ENCODE measurements around the gene TAS1R3.
A peak's percentile ranks its signal among the peaks of the same experiment; 100 is the strongest.
"Not testable (repeated sequence)": the region's sequence is repeated elsewhere in the genome, so short reads cannot be mapped to it uniquely, and the experiment has no call there.

TAS1R3 gene

GRCh38 chr1:1354271-1355247 lies 23.5 kb downstream of the TAS1R3 start:
- DNase-seq, result no peak

DNA sequence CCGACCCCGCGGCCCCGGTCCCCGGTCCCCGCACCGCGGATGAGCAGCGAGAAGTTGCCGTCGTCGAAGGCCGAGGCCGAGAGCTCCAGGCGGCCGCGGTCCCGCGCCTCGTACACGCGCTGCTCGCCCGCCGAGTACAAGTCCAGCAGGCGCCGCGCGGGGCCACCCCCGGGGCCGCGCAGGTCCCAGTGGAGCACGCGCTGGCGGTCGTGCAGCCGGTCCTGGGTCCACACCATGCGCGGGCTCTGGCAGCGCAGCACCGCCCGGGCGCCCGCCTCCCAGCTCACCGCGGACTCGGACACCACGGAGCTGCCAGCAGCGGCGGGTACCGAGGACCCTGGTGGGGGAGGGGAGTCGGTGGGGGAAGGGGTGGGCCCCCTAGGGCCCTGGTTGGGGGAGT lies 24.3 kb downstream of the TAS1R3 start:
- no peak for DNase-seq

DNA sequence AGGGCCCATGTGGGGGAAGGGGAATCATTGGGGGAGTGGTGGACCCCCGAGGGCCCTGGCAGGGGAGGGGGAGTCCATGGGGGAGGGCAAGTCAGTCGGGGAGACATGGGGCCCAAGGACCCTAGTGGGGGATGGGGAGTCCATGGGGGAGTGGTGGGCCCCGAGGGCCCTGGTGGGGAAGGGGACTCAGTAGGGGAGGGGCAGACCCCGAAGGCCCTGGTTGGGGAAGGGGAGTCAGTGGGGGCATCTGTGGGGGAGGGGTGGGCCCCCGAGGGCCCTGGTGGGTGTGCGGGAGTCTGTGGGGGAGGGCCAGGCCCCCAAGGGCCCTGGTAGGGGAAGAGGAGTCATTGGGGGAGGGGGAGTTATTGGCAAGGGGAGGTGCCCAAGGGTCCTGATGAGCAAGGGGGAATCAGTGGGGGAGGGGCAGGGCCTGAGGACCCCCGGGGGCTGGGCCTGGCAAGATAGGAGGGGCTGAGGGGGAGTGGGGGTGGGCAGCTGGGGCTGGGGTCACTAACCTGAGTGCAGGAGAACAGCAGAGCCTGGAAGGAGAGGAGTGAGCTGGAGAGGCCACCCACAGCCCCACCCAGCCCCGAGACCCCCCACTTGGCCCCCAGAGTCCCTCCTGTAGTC lies 25.2 kb downstream of the TAS1R3 start:
- no peak for DNase-seq

GRCh38 chr1:1356796-1357401 lies 25.8 kb downstream of the TAS1R3 start:
- no peak for DNase-seq

DNA sequence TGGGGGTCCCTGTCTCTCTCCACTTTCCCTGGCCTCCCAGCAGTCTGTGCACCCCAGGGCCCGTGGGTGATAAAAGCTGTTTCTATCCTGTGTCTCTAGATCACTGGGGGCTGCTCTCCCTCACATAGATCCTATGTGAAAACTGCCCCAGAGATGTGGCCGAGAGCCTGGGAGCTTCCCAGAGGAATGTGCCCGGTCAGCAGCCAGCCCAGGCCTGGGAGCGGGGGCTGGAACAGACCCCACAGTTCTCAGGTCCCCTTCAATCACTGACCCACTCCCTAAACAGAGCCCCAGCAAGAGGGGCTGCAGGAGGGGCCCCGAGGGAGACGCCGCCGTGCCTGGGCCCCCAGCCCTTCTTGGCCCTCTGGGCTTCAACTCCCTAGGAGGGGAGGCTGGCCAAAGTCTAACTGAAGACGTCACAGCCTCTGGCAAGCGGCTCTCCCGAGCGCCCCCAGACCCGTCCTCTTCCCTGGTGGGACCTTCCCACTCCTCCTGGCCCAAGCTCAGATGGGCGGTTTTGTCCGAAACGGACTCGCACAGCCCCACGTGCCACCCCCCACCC lies 26.9 kb downstream of the TAS1R3 start:
- no peak for DNase-seq

DNA sequence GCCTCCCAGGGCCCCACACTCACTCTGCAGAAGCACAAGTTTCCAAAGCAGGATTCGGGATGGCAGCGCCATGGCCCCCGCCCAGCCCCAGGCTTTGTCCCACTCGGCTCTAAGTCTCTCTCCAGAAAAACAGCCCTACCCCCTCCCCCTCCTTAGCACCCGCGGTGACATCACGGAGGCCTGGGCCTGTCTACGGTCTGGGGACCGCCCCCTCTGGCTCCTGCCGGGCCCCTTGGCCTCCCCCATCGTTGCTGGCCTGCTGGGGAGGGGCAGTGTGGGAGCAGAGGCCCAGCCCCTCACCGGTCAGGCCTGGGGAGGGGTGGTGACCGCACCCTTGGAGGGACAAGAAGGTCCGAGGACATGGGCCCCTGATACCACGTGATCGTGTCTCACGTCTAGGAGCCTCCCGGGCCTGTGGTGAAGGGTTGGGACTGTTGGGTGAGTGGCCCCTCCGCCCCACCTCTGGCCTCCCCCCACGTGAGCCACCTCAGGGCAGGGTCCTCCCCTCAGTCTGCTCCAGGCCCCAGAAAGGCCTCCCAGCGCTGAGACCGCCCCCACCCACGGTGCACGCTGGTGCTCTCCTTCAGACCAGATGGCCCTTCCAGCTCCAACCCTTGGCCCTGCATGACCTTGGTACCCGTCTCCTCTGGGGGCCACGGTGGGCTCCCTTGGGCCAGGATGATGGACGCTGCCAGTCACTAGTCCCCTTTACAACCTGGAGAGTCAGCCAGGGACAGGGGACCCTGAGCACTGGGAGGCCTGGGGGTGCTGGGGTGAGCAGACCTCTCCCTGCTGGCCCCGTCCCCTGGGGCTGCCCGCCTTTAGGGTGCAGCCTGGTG lies 27.6 kb downstream of the TAS1R3 start, which contains the start of gene MXRA8:
Gene MXRA8, minus strand, starts transcription at position 123 of the 839 bp plus-strand sequence. Its CDS starts 51 bp downstream, at position 72.
- DNase-seq, result no peak

GRCh38 chr1:1359308-1359663 lies 28.2 kb downstream of the TAS1R3 start:
- no peak for DNase-seq

GRCh38 chr1:1359664-1360468 lies 28.8 kb downstream of the TAS1R3 start:
- DNase-seq, result no peak

GRCh38 chr1:1360506-1361169 lies 29.6 kb downstream of the TAS1R3 start:
- peak; percentile 24 for DNase-seq

DNA sequence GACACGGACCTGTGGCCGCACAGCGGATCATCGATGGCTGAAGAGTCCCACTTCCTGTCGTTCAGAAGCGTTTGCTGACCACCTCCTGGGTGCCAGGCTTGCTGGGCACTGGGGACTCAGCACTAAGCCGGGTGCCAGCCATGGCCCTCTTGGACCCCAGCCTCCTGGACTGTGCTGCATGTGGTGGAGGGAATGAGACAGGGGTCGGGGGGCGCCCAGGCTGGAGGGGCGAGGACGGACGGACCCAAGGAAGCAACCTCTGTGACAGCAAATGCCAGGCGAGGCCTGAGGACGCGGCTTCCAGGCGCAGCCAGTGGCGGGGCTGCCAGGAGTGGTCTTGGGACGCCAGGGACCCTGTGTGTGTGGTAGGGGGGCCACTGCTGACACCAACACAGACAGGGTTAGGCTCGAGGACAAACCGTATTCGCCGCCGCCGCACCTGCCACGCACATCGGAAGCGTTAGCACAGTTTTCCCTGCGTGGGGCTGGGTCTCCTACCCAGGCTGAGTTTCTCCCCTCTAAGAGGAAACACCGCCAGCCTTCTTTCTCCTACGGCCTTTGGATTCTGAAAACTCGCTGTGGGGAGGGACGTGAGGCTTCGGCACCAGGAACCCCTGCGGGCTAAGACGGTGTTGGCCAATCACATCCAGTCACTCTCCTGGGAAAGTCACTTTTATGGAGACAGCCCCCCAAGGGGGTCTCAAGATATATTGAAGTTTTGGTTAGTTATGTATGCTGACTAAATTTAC lies 30.3 kb downstream of the TAS1R3 start:
- DNase-seq, result peak; percentile 25

- no peak for DNase-seq
Observed at GRCh38 chr1:1361982-1362423, 30.9 kb downstream of the TAS1R3 start.

DNA sequence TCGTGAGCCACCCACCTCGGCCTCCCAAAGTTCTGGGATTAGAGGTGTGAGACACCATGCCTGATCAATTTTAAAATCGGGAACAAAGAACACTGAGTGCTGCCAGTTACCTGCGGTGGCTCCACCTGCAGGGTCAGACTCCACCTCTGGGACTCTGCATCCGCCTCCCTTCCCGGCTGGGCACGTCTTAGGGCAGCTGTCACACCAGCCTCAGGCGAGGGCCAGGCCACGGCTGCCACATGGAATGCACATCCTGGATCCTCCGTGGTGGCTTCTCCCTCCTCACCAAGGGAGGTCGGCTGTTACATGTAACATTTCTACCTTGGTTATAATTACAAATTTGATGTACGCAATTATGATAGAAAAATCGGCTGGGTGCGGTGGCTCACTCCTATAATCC lies 33.2 kb downstream of the TAS1R3 start:
- no peak for DNase-seq

DNA sequence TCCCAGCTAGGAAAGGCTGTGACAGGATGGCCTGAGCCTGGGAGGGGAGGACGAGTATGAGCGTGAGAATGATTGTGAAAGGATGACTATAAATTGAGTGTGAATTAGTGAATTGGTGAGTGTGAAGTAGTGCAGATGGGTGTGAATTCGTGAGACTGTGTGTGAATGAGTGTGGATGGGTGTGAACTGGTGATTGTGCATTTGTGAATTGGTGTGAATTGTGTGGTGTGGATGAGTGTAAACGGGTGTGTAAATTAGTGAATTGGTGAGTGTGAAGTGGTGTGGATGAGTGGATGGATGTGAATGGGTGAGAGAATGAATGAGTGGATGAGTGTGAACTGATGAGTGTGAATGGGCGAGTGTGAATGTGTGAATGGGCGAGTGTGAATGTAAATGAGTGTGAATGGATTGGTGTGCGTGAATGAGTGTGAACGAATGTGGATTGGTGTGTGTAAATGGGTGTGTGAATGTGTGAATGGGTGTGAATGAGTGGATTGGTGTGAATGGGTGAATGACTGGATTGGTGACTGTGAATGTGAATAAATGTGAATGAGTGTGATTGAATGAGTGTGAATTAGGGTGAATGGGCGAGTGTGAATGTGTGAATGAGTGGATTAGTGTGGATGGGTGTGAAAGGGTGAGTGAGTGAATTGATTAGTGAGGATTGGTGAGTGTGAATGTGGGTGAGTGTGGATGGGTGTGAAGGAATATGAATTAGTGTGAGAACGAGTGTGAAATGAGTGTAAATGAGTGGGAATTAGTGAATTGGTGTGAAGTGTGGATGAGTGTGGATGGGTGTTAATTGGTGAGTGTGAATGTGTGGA lies 35.0 kb downstream of the TAS1R3 start:
- DNase-seq, result no peak

DNA sequence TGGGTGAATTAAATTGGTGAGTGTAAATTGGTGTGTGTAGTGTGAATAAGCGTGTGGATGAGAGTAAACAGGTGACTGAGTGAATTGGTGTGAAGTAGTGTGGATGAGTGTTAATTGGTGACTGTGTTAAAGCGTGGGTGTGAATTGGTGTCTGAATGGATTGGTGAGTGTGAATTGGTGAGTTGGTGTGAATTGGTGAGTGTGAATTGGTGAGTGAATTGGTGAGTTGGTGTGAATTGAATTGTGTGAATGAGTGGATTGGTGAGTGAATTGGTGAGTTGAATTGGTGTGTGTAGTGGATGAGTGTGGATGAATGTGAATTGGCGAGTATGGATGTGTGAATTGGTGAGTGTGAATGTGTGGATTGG lies 35.6 kb downstream of the TAS1R3 start:
- no peak for DNase-seq

- DNase-seq, result no peak
Observed at GRCh38 chr1:1367315-1367714, 36.2 kb downstream of the TAS1R3 start.

- not testable (repeated sequence) for DNase-seq
Observed at GRCh38 chr1:1370094-1370493, 39.0 kb downstream of the TAS1R3 start.

DNA sequence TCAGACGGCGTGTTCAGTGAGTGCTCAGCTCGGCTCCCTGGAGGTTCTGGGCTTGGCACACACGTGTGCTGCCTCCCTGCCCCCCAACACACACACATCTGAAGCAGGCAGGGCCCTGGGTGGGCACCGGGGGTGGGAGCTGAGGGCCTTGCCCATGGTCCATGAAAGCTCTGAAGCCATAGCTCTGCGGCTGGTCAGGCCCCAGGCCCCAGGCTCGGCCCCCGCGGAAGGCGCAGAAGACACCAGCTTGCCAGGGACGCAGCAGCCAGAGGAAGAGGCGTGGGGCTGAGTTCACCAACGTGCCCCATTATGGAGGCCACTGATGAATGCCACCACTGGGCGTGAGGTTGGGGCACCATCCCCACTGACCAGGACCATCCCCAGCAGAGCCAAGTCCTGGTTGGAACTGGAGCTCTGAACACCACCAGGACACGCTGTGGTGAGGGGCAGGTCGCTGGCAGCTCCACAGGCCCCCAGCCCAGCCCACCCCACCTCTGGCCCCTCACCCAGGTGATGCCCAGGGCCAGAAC lies 39.8 kb downstream of the TAS1R3 start:
- no peak for DNase-seq

- DNase-seq, result peak; percentile 35
Observed at GRCh38 chr1:1371364-1371745, 40.3 kb downstream of the TAS1R3 start.

All from activated CD4-positive, CD25-positive, alpha-beta regulatory T cell treated with anti-CD3 and anti-CD28 coated beads, Interleukin-2, amount 50 U/mL, for 72 hours (primary cell).